ENCODE measurements around the gene ZNF618.
A peak's percentile ranks its signal among the peaks of the same experiment; 100 is the strongest.

Gene ZNF618

GRCh38 chr9:113876151-113876992 is at the start of gene ZNF618:
ZNF618 (plus strand) TSS chr9:113876309; CDS start chr9:113876381, 72 bp downstream.
- DNase-seq (ENCODE audit: extremely low read depth, low read depth) = no peak
- TF ChIP-seq CTCF (IDR thresholded peaks at IDR 0.05; ENCODE audit: low read depth, low read length) = peak; percentile 36

GRCh38 chr9:113828221-113828620 is 47.9 kb upstream of the ZNF618 start:
- no peak for DNase-seq (ENCODE audit: extremely low read depth, low read depth)
- no peak for TF ChIP-seq CTCF (IDR thresholded peaks at IDR 0.05; ENCODE audit: low read depth, low read length)

GRCh38 chr9:113837334-113837733 is 38.8 kb upstream of the ZNF618 start:
- no peak for DNase-seq (ENCODE audit: extremely low read depth, low read depth)
- no peak for TF ChIP-seq CTCF (IDR thresholded peaks at IDR 0.05; ENCODE audit: low read depth, low read length)

- no peak for TF ChIP-seq CTCF (IDR thresholded peaks at IDR 0.05; ENCODE audit: low read depth, low read length)
- no peak for DNase-seq (ENCODE audit: extremely low read depth, low read depth)
These were observed 34.0 kb upstream of the ZNF618 start for GRCh38 chr9:113842086-113842485.

- DNase-seq (ENCODE audit: extremely low read depth, low read depth) = no peak
- no peak for TF ChIP-seq CTCF (IDR thresholded peaks at IDR 0.05; ENCODE audit: low read depth, low read length)
These were observed 31.6 kb upstream of the ZNF618 start for GRCh38 chr9:113844466-113844865.

- no peak for DNase-seq (ENCODE audit: extremely low read depth, low read depth)
- no peak for TF ChIP-seq CTCF (IDR thresholded peaks at IDR 0.05; ENCODE audit: low read depth, low read length)
These were observed 24.8 kb upstream of the ZNF618 start for GRCh38 chr9:113851359-113851758.

- TF ChIP-seq CTCF (IDR thresholded peaks at IDR 0.05; ENCODE audit: low read depth, low read length) = no peak
- DNase-seq (ENCODE audit: extremely low read depth, low read depth) = no peak
These were observed 24.2 kb upstream of the ZNF618 start for GRCh38 chr9:113851873-113852272.

Measured in AG09319 (cell line).